IMR-90 (cell line): ENCODE measurements around the gene CEP43. TPM values are rescaled to one million over a fixed set of nuclear protein-coding genes. Genes with fewer than 3 reads are reported as not detected.

ENCODE experiments used
- ATAC-seq: fragments of 200-7000 bp; cut with Tn5 transposase; 2 replicates; pipeline ENCODE4 v1.9.1; 2020; ENCODE audit warnings: low read depth, mild to moderate bottlenecking, moderate library complexity
- BruUV-seq: library from RNA; stranded (reverse); fragments of 400-500 nt; replicated peaks from 2 replicates; lab custom pipeline; 2021; lab: Mats Ljungman, UMichigan
- CTCF ChIA-PET: fragments of 300-600 bp; formaldehyde crosslinking; extraction: SDS; loops from one replicate; lab custom pipeline; 2021; ENCODE audit warnings: antibody characterized with exemption; lab: Yijun Ruan, JAX
- POLR2A ChIA-PET: fragments of 300-600 bp; sonication (Branson Sonifier 250); formaldehyde crosslinking; loops from one replicate; lab custom pipeline; 2022; ENCODE audit warnings: antibody characterized with exemption; ENCODE audit not compliant: unreplicated experiment; lab: Charles Lee
- DNase-seq: peaks from one replicate; pipeline ENCODE4 v3.0.0; 2013
- H2AFZ ChIP-seq: replicated peaks from 2 replicates; pipeline ENCODE3; 2013; ENCODE audit warnings: low read length, mild to moderate bottlenecking; ENCODE audit not compliant: poor library complexity
- H2AK5ac ChIP-seq: 2 replicates; pipeline ENCODE4 v1.6.1; 2013; ENCODE audit warnings: low read depth, low read length, inconsistent platforms
- H2AK9ac ChIP-seq: replicated peaks from 2 replicates; pipeline ENCODE3; 2013; ENCODE audit warnings: mild to moderate bottlenecking, low read depth, low read length, moderate library complexity; ENCODE audit not compliant: poor library complexity
- H2BK120ac ChIP-seq: 2 replicates; pipeline ENCODE4 v1.6.1; 2013; ENCODE audit warnings: low read depth, low read length, inconsistent platforms
- H2BK15ac ChIP-seq: 3 replicates; pipeline ENCODE4 v1.6.1; 2013; ENCODE audit warnings: low read depth, low read length, inconsistent platforms
- H2BK20ac ChIP-seq: 2 replicates; pipeline ENCODE4 v1.6.1; 2013; ENCODE audit warnings: low read depth, mild to moderate bottlenecking, inconsistent platforms, low read length, moderate library complexity
- H2BK5ac ChIP-seq: 2 replicates; pipeline ENCODE4 v1.6.1; 2013; ENCODE audit warnings: mild to moderate bottlenecking, low read depth, low read length, inconsistent platforms; ENCODE audit not compliant: poor library complexity, severe bottlenecking
- H3K14ac ChIP-seq: replicated peaks from 2 replicates; pipeline ENCODE4 v1.6.1; 2013; ENCODE audit warnings: low read depth, low read length, inconsistent platforms
- H3K18ac ChIP-seq: 2 replicates; pipeline ENCODE4 v1.6.1; 2013; ENCODE audit warnings: low read depth, low read length, control low read depth
- H3K23ac ChIP-seq: 2 replicates; pipeline ENCODE4 v1.6.1; 2013; ENCODE audit warnings: low read depth, low read length, inconsistent platforms
- H3K27ac ChIP-seq: 2 replicates; pipeline ENCODE4 v1.5.1; 2013; ENCODE audit warnings: mild to moderate bottlenecking, control low read depth, low read length; ENCODE audit not compliant: insufficient read depth
- H3K27me3 ChIP-seq: 2 replicates; pipeline ENCODE4 v1.6.1; 2013; ENCODE audit warnings: low read length; ENCODE audit not compliant: control insufficient read depth, insufficient read depth
- H3K36me3 ChIP-seq: 2 replicates; pipeline ENCODE4 v1.6.1; 2013; ENCODE audit warnings: low read length, mixed read lengths; ENCODE audit not compliant: control insufficient read depth, insufficient read depth
- H3K4ac ChIP-seq: 2 replicates; pipeline ENCODE4 v1.6.1; 2013; ENCODE audit warnings: low read depth, low read length, inconsistent platforms
- H3K4me1 ChIP-seq: 2 replicates; pipeline ENCODE4 v1.6.1; 2013; ENCODE audit warnings: low read length, mixed read lengths; ENCODE audit not compliant: control insufficient read depth, insufficient read depth
- H3K4me2 ChIP-seq: 2 replicates; pipeline ENCODE4 v1.6.1; 2013; ENCODE audit warnings: low read depth, mild to moderate bottlenecking, control low read depth, low read length, moderate library complexity
- H3K4me3 ChIP-seq: 2 replicates; pipeline ENCODE4 v1.5.1; 2013; ENCODE audit warnings: low read depth, mild to moderate bottlenecking, control low read depth, low read length, moderate library complexity; ENCODE audit not compliant: insufficient read depth
- H3K56ac ChIP-seq: 2 replicates; pipeline ENCODE4 v1.6.1; 2013; ENCODE audit warnings: low read length, inconsistent platforms; ENCODE audit not compliant: insufficient read depth; ENCODE audit errors: extremely low read depth
- H3K79me1 ChIP-seq, 2 experiments: 2 replicates each; pipeline ENCODE4 v1.6.1; 2013; ENCODE audit warnings: low read length in 2 of 2, inconsistent platforms in 1 of 2, low read depth in 1 of 2
- H3K9ac ChIP-seq: 2 replicates; pipeline ENCODE4 v1.6.1; 2013; ENCODE audit warnings: low read depth, low read length, control low read depth
- H3K9me1 ChIP-seq: 2 replicates; pipeline ENCODE4 v1.6.1; 2013; ENCODE audit warnings: low read length, inconsistent platforms; ENCODE audit not compliant: insufficient read depth
- H3K9me3 ChIP-seq: 2 replicates; pipeline ENCODE4 v1.6.1; 2013; ENCODE audit warnings: low read length; ENCODE audit not compliant: control insufficient read depth, insufficient read depth
- H4K20me1 ChIP-seq: 2 replicates; pipeline ENCODE4 v1.6.1; 2013; ENCODE audit warnings: low read length, inconsistent platforms; ENCODE audit not compliant: insufficient read depth
- H4K5ac ChIP-seq: 2 replicates; pipeline ENCODE4 v1.6.1; 2013; ENCODE audit warnings: mild to moderate bottlenecking, low read depth, low read length, control low read depth
- H4K8ac ChIP-seq, 2 experiments: 2 replicates each; pipeline ENCODE4 v1.6.1; 2013; ENCODE audit warnings: low read depth in 2 of 2, low read length in 2 of 2, control low read depth in 1 of 2, inconsistent platforms in 1 of 2
- H4K91ac ChIP-seq: 2 replicates; pipeline ENCODE4 v1.6.1; 2013; ENCODE audit warnings: low read depth, low read length, inconsistent platforms; ENCODE audit not compliant: insufficient read depth
- CHD1 ChIP-seq: IDR thresholded peaks from 2 replicates; pipeline ENCODE4 v1.6.1; 2012; ENCODE audit warnings: low read depth, low read length, improper control_type of control experiment
- FOS ChIP-seq: fragments of 150-350 bp; IDR thresholded peaks from 2 replicates; pipeline ENCODE4 v1.6.1; 2016; ENCODE audit warnings: low read depth, low read length
- RAD21 ChIP-seq: IDR thresholded peaks from 2 replicates; pipeline ENCODE4 v1.6.1; 2012; ENCODE audit warnings: low read length, improper control_type of control experiment
- WGBS, 2 experiments: methylation state at CpG; one replicate each; pipeline versions ENCODE4 v1.1.5 to v1.1.7; 2013; ENCODE audit warnings: missing lambda C conversion rate in 2 of 2; ENCODE audit not compliant: insufficient read length in 1 of 2; ENCODE audit errors: extremely low coverage in 2 of 2; 5-methylcytosine and 5-hydroxymethylcytosine counted together
- dilution Hi-C: fragments of 300-500 bp; cut with HindIII; formaldehyde crosslinking; loops from one replicate; pipeline ENCODE4 v1.14.3; 2018; ENCODE audit warnings: low sequenced_read_pairs; ENCODE audit not compliant: unreplicated experiment
- in situ Hi-C: fragments of 300-500 bp; cut with MboI; formaldehyde crosslinking; loops from 3 replicates; pipeline ENCODE4 v1.14.3; 2019; ENCODE audit warnings: low sequenced_read_pairs, inconsistent platforms, mixed read lengths
- intact Hi-C: fragments of 100-400 bp; cut with micrococcal nuclease; formaldehyde crosslinking; loops from 2 replicates; pipeline ENCODE4 v1.10.0; 2022
- polyA plus RNA-seq, 3 experiments: library from polyadenylated mRNA; depleted of rRNA; stranded (reverse); fragments of >200 nt; gene quantifications; 2 replicates each; pipeline ENCODE4 v1.2.3, GENCODE V29; 2012; ENCODE audit warnings: low replicate concordance in 1 of 3
- total RNA-seq: library from RNA; depleted of rRNA; stranded (reverse); fragments of >200 nt; gene quantifications from 2 replicates; pipeline ENCODE4 v1.2.3, GENCODE V29; 2012
- TF ChIP-seq, protein P1 (sequence below): fragments of 150-350 bp; IDR thresholded peaks from 2 replicates; pipeline ENCODE4 v1.6.1; 2016; ENCODE audit warnings: low read depth, mild to moderate bottlenecking, low read length, moderate library complexity, borderline replicate concordance

CEP43 gene
- total and polyA plus RNA-seq, 2 of the 4 experiments (the other 2 are of a cell fraction), result 8.6 to 10.7 TPM

DNA sequence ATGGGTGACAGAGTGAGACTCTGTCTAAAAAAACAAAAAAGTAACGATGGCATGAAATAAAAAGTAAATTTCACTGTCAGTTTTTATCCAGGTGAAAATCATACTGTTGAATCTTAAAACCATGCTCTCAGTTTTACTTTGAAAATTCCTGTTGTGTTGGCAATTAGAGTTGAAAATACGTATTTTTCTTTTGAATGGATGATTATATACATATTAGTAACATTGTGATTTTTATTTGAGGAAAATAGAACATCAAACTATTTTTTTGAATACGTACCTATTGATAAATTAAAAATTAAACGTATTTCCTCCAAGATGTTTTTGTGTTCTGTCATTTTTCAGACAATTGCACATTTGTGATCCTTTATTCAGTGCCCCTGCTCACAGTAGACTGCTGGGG is 14.7 kb downstream of the CEP43 start:
- H3K27ac ChIP-seq, result no peak overlapping the region
- in situ Hi-C loops (no loop called here), intact Hi-C loops (no loop called here), dilution Hi-C loops (no loop called here)
- no peak overlapping the region for H4K5ac ChIP-seq
- H3K14ac ChIP-seq, result no peak overlapping the region
- BruUV-seq, result no TSS peak
- no peak overlapping the region for H2BK120ac ChIP-seq
- no peak overlapping the region for H3K4me2 ChIP-seq
- no peak overlapping the region for H4K8ac ChIP-seq
- H3K4me3 ChIP-seq, result no peak overlapping the region
- H4K20me1 ChIP-seq, result no peaks in the 10 kb centered on the region
- H3K9me1 ChIP-seq, result peaks cover 5% of the 10 kb centered on the region
- no peak for TF ChIP-seq RAD21
- no peak for TF ChIP-seq FOS
- TF ChIP-seq, protein P1, sequence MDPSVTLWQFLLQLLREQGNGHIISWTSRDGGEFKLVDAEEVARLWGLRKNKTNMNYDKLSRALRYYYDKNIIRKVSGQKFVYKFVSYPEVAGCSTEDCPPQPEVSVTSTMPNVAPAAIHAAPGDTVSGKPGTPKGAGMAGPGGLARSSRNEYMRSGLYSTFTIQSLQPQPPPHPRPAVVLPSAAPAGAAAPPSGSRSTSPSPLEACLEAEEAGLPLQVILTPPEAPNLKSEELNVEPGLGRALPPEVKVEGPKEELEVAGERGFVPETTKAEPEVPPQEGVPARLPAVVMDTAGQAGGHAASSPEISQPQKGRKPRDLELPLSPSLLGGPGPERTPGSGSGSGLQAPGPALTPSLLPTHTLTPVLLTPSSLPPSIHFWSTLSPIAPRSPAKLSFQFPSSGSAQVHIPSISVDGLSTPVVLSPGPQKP, result no peak
- TF ChIP-seq CHD1, result no peak
- DNase-seq (no peak), ATAC-seq (no peak)
- ChIA-PET CTCF (no interaction called here), POLR2A (no interaction called here)
- H2AK9ac ChIP-seq, result no peak overlapping the region
- no peak overlapping the region for H4K91ac ChIP-seq
- no peak overlapping the region for H3K56ac ChIP-seq
- no peak overlapping the region for H3K4ac ChIP-seq
- H2BK15ac ChIP-seq, result no peak overlapping the region
- no peak overlapping the region for H3K23ac ChIP-seq
- no CpG with 5 or more reads among the region's 4 CpGs for WGBS, 2 experiments
- no peak overlapping the region for H3K9ac ChIP-seq
- no peaks in the 10 kb centered on the region for H3K4me1 ChIP-seq
- H2AK5ac ChIP-seq, result no peak overlapping the region
- peaks cover 3 to 6% of the 10 kb centered on the region in 2 experiments; a peak in 3 of 4 replicates for H3K79me1 ChIP-seq
- no peak overlapping the region for H2BK5ac ChIP-seq
- peaks cover 9% of the 10 kb centered on the region for H3K36me3 ChIP-seq
- H2BK20ac ChIP-seq, result no peak overlapping the region
- no peaks in the 10 kb centered on the region for H3K9me3 ChIP-seq
- no peaks in the 10 kb centered on the region for H3K27me3 ChIP-seq
- H2AFZ ChIP-seq, result no peak overlapping the region
- no peak overlapping the region for H3K18ac ChIP-seq
